GM21515 (cell line): ENCODE measurements around the gene KLK10.

ENCODE experiments used
- ATAC-seq: cut with Tn5 transposase; IDR thresholded peaks from one replicate; pipeline ENCODE4 v1.9.1; 2021; ENCODE audit not compliant: unreplicated experiment

KLK10 gene, protein sequence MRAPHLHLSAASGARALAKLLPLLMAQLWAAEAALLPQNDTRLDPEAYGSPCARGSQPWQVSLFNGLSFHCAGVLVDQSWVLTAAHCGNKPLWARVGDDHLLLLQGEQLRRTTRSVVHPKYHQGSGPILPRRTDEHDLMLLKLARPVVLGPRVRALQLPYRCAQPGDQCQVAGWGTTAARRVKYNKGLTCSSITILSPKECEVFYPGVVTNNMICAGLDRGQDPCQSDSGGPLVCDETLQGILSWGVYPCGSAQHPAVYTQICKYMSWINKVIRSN

GRCh38 chr19:51019544-51019925, at the start of gene KLK10:
TSS of gene KLK10 (minus strand) at chr19:51019709. CDS start at chr19:51019130, 579 bp downstream.
- no peak for ATAC-seq

- ATAC-seq = no peak
Observed at GRCh38 chr19:51066393-51067186, 47.1 kb upstream of the KLK10 start.

GRCh38 chr19:51065221-51065960, 45.9 kb upstream of the KLK10 start:
- no peak for ATAC-seq

DNA sequence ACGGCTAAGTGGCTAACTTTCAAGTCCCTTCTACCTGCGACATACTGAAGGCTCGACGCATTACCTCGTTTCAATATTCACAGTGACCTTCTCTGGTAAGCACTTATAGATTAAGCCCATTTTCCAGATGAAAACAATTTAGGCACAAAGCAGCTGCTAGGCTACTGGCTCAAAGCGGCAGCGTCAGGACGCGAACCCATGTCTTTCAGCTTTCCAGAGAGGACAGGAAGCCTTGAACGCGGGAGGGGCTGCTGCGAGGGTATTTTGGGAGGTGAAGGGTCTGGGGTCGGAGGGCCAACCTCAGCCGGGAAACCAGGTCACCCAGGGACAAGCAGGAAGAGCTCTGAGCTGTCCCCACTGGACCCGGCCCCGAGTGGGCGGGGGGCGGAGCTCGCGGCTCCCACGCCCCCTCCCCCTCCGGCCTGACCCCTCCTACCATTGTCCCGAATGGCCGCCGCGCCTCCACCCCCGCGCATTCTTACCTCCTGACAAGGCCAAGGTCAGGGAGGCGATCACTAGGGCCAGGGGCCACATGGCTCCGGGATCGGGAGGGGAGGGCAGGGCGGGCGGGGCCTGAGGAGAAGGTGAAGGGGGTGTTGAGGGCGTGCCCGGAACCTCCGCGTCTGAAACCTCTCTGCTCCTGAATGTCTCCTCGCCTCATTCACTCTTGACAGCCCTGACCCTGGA, 45.2 kb upstream of the KLK10 start, which contains the start of gene KLK13:
KLK13 (minus strand) TSS at position 559 of the 687 bp plus-strand sequence; CDS start at position 534, 25 bp downstream.
- no peak for ATAC-seq

DNA sequence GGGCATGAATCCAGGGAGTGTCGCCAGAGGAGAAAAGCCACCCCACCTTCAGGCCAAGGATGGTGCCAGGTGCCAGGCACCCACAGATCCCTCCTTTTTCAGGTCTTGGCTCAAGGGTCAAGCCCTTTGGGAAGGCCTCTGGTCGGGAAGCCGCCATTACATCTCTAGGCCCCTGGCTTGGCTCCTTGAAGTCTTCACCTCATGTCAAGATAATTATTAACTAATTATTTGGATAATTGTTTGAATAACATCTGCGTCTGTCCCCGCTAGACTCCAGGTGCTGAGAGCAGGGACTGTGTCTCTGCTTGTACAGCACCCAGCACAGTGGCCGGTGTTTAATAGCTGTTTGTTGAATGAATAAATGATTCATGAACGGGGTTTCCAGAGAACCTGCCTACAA, 44.2 kb upstream of the KLK10 start:
- ATAC-seq = no peak

GRCh38 chr19:51060973-51061372, 41.5 kb upstream of the KLK10 start:
- ATAC-seq = no peak

- no peak for ATAC-seq
Observed at GRCh38 chr19:51060336-51060735, 40.8 kb upstream of the KLK10 start.

- ATAC-seq = no peak
Observed at GRCh38 chr19:51059715-51060114, 40.2 kb upstream of the KLK10 start.

- no peak for ATAC-seq
Observed at GRCh38 chr19:51055866-51056265, 36.4 kb upstream of the KLK10 start.

GRCh38 chr19:51047031-51047335, 27.5 kb upstream of the KLK10 start:
- ATAC-seq = no peak

DNA sequence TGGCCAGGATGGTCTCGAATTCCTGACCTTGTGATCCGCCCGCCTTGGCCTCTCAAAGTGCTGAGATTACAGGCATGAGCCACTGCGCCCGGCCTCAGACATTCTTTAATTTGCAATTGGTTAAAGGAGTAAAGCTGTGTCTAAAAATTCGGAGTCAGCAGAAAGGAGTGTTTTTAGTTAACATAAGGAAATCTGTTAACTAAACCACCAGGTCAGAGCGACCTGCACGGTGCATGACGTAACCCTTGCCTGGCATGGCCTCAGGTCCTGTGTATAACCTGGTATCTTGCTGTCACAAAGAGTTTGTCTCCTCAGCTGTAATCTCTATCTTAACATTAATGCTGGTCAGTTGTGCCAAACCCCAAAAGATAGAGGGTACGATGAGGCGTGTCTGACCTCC, 24.8 kb upstream of the KLK10 start:
- no peak for ATAC-seq

GRCh38 chr19:51043497-51043896, 24.0 kb upstream of the KLK10 start:
- ATAC-seq = no peak

- ATAC-seq = no peak
Observed at GRCh38 chr19:51040151-51040550, 20.6 kb upstream of the KLK10 start.

DNA sequence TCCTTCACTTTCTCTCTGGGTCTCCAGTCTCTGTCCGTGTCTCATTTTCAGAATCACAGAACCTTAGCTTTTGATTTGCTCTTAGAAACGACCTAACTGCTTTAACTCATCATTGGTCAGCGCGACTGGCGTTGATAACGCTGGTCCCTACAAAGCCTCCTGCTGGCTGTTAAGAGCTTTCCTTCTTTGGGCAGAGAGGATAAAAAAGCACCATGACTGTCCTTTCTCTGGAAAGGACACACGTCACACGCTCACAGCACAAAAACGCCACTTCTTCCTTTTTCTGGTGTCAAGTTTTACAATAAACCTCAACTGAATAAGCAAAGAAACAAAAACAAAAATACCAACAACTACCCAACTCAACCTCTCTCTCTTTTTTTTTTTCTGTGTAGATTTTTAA, 17.0 kb upstream of the KLK10 start:
- no peak for ATAC-seq

DNA sequence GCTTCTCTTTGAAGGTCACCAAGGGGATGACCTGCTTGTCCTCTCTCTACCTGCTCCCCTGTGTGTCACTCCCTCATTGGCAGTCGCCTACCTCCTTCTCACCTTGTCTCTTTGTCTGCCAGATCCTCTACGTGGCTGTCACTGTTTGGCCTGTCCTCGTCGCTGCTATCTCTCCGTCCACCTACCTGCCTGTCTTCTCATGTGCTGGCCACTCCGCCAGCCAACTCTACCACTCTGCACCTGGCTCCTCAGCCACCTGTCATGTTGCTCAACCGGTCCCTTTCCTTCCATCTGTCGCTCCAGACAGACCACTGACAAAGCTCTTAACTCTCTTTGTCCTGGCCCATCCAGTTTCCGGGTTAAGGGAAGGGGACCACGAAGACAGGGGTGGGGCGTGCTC, 15.2 kb upstream of the KLK10 start, which contains the start of gene KLK12:
KLK12 (minus strand) TSS at position 299 of the 400 bp plus-strand sequence. CDS start 381 bp downstream, outside the sequence.
- no peak for ATAC-seq

DNA sequence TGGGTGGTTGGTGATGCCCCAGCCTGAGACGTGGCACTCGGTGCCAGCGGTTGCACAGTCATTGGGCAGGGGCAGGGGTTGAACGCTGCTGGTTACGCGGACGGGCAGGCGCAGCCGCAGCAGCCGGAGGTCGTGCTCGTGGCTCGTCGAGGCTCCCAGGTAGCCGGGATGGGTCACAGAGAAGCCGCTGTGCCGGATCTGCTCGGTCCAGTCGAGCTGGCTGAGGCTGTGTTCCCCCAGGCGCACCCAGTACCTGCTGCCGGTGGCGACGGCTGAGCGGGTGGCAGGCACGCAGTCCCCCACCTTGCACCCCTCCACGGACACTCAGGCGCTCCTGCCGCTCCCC, 12.3 kb upstream of the KLK10 start:
- no peak for ATAC-seq

DNA sequence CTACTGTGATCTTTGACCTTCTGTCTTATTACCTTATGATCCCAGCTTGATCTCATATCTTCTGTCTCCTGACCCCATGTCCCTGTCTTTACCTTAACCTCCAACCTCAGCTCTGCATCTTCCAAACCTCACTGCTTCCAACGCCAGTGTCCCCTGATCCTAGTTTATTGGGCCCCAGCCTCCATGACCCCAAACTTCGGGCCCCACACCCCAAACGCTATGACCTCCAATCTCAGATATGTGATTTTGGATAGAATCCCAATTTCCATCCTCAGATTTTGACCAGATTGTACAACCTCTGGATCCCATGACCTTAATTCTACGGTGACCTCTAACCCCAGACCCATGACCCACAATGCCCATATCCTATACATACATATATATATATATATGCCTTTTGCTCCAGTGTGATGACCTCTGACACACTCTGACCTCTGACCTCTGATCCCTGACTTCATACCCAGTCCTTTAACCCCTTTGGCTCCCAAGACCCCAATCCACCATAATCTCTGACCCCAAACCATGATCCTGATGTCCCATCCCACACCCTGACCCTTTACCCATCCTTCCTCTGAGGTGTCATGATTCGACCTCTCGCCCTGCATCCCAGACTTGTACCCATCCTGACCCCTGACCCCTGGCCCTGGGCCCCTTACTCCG, 11.8 kb upstream of the KLK10 start:
- no peak for ATAC-seq

GRCh38 chr19:51030631-51031030, 11.1 kb upstream of the KLK10 start:
- no peak for ATAC-seq

GRCh38 chr19:51029718-51030117, 10.2 kb upstream of the KLK10 start:
- no peak for ATAC-seq

DNA sequence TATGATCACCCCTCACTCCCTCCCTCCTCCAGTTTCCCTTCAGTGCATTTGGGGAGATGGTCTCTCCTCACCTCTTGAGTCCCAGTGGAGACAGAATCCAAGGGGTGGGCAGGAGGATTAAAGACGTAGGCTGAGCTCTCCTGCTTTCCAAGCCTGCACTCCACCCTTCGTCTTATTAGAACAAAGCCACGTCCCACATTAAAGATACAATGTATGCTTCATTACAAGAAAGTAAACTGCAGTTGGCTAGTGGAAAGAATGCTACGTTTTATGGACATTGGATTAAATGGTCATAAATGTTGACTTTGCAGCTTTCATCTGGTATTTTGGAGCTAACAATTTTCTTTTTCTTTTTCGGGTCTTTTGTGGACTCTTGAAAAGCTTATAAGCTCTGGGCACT, 8.4 kb upstream of the KLK10 start:
- ATAC-seq = no peak
